Measurements from ENCODE around the gene SDR42E1. TPM values are rescaled to one million over a fixed set of nuclear protein-coding genes. Genes with fewer than 3 reads are reported as not detected.

The SDR42E1 gene
- total and polyA plus RNA-seq, 7 experiments from 2014 or later, result 2.2 to 12.1 (median 4.6) TPM

- Mint-ChIP-seq H3K4me3 (no peak overlapping the region), H3K27me3 (peaks cover 18 to 31% (median 22%) of the 10 kb centered on the region in 5 donors), H3K4me1 (peaks cover 0 to 2% (median 0%) of the 10 kb centered on the region in 7 donors), H3K27ac (no peak overlapping the region), H3K36me3 (no peaks in the 10 kb centered on the region), H3K9me3 (no peaks in the 10 kb centered on the region)
- no peaks in the 10 kb centered on the region for H3K4me1 ChIP-seq (ENCODE audit: control insufficient read depth in 2 of 2, insufficient read depth in 2 of 2, low read length in 2 of 2)
- no peak for ATAC-seq
- H3K36me3 ChIP-seq (ENCODE audit: control insufficient read depth in 2 of 3, insufficient read depth in 3 of 3, low read length in 3 of 3), result no peaks in the 10 kb centered on the region
- no peaks in the 10 kb centered on the region for H3K9me3 ChIP-seq (ENCODE audit: control insufficient read depth in 2 of 3, low read length in 3 of 3)
- DNase-seq, result no peak
- ChIA-PET POLR2A (no interaction called here), CTCF (no interaction called here)
- no peak overlapping the region for H3K27ac ChIP-seq (ENCODE audit: low read depth, low read length)
- no peaks in the 10 kb centered on the region for H3K27me3 ChIP-seq (ENCODE audit: control insufficient read depth in 2 of 2, insufficient read depth in 2 of 2, low read length in 2 of 2)
- no peak overlapping the region for H3K4me3 ChIP-seq (ENCODE audit: low read length)
- intact Hi-C loops (cut with micrococcal nuclease), result no loop called here
Measured at GRCh38 chr16:82046541-82046940, 35.3 kb upstream of the SDR42E1 start.

DNA sequence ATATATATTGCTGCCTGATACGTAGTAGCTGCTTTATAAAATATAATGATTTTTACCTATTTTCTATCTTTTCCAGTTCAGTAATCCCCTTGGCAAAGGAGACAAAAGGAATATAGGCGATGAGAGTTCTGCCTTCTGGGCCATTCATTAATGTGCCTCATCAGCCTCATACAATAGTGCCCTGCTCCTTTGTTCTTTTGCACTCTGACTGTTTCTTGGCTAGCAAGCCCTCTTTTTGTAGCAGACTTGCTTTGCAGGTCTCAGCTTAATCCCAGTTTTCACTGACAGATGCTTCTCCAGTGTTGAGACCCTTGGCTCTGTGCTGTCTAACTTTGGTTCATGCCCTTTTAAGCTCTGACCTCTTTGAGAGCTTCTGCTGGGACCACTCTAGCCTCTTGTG is 34.2 kb upstream of the SDR42E1 start:
- ATAC-seq, result no peak
- no peaks in the 10 kb centered on the region for H3K27me3 ChIP-seq (ENCODE audit: control insufficient read depth in 2 of 2, insufficient read depth in 2 of 2, low read length in 2 of 2)
- H3K9me3 Mint-ChIP-seq, result no peaks in the 10 kb centered on the region
- CTCF ChIA-PET, result no interaction called here
- no peaks in the 10 kb centered on the region for H3K36me3 ChIP-seq (ENCODE audit: control insufficient read depth in 2 of 3, insufficient read depth in 3 of 3, low read length in 3 of 3)
- no peak overlapping the region for H3K27ac Mint-ChIP-seq
- H3K27ac ChIP-seq (ENCODE audit: low read depth, low read length), result no peak overlapping the region
- H3K4me1 ChIP-seq (ENCODE audit: control insufficient read depth in 2 of 2, insufficient read depth in 2 of 2, low read length in 2 of 2), result no peaks in the 10 kb centered on the region
- H3K36me3 Mint-ChIP-seq, result no peaks in the 10 kb centered on the region
- no peak overlapping the region for H3K4me3 ChIP-seq (ENCODE audit: low read length)
- DNase-seq, result no peak
- POLR2A ChIA-PET, result no interaction called here
- intact Hi-C loops (cut with micrococcal nuclease), result no loop called here
- H3K4me1 Mint-ChIP-seq, result peaks cover 0 to 3% (median 0%) of the 10 kb centered on the region in 7 donors
- H3K27me3 Mint-ChIP-seq, result peaks cover 13 to 27% (median 22%) of the 10 kb centered on the region in 5 donors
- no peaks in the 10 kb centered on the region for H3K9me3 ChIP-seq (ENCODE audit: control insufficient read depth in 2 of 3, low read length in 3 of 3)
- H3K4me3 Mint-ChIP-seq, result no peak overlapping the region

- Mint-ChIP-seq H3K9me3 (no peaks in the 10 kb centered on the region), H3K27me3 (peaks cover 12 to 22% (median 21%) of the 10 kb centered on the region in 5 donors), H3K4me1 (peaks cover 0 to 3% (median 0%) of the 10 kb centered on the region in 7 donors), H3K27ac (no peak overlapping the region), H3K4me3 (no peak overlapping the region), H3K36me3 (no peaks in the 10 kb centered on the region)
- no peaks in the 10 kb centered on the region for H3K36me3 ChIP-seq (ENCODE audit: control insufficient read depth in 2 of 3, insufficient read depth in 3 of 3, low read length in 3 of 3)
- no peaks in the 10 kb centered on the region for H3K4me1 ChIP-seq (ENCODE audit: control insufficient read depth in 2 of 2, insufficient read depth in 2 of 2, low read length in 2 of 2)
- DNase-seq (no peak), ATAC-seq (no peak)
- POLR2A ChIA-PET, result no interaction called here
- CTCF ChIA-PET, result no interaction called here
- no peak overlapping the region for H3K27ac ChIP-seq (ENCODE audit: low read depth, low read length)
- intact Hi-C loops (cut with micrococcal nuclease), result no loop called here
- no peaks in the 10 kb centered on the region for H3K27me3 ChIP-seq (ENCODE audit: control insufficient read depth in 2 of 2, insufficient read depth in 2 of 2, low read length in 2 of 2)
- H3K4me3 ChIP-seq (ENCODE audit: low read length), result no peak overlapping the region
- no peaks in the 10 kb centered on the region for H3K9me3 ChIP-seq (ENCODE audit: control insufficient read depth in 2 of 3, low read length in 3 of 3)
Measured at GRCh38 chr16:82044585-82044911, 33.3 kb upstream of the SDR42E1 start.

DNA sequence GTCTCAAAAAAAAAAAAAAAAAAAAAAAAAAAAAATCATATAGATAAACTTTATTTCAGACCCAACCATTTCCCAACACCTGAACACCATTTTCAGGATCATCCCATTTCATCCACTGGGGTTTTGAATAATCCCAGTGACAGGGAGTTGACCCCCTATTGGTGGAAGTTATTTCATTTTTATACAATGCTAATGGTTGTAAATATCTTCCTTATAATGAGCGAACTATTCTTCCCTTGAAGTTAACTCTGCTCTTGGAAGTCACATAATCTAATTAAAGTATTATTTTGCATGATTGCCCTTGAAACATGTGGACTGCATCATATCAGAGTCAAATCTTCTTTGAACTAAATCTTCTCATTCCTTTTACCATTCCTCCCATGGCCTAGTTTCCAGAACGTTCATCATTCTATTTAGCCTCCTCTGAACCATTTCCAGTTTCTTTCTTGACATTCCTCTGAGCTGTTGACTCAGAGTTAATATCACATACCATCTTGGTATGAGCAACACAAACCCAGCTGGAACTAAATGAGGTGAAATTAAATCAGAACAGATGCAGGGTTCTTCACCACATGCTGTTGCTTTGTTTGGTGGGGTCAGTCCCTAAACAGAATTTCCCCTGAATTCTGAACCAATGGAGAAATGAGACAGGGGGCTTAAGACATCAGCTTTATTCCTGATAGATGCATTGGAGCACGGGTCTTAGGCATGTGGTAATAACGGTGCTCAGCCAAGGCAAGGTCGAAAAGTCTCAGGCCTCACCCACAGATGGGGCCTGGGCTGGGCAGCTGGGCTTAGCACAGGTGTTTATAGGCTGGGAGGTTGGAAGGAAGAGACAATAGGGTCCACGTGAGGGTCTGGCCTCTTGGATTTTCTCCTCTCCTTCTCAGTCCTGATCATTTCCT is 32.7 kb upstream of the SDR42E1 start:
- Histone ChIP-seq H3K9me3 (ENCODE audit: control insufficient read depth in 2 of 3, low read length in 3 of 3) (no peaks in the 10 kb centered on the region), H3K36me3 (ENCODE audit: control insufficient read depth in 2 of 3, insufficient read depth in 3 of 3, low read length in 3 of 3) (no peaks in the 10 kb centered on the region), H3K4me3 (ENCODE audit: low read length) (no peak overlapping the region), H3K27ac (ENCODE audit: low read depth, low read length) (no peak overlapping the region), H3K4me1 (ENCODE audit: control insufficient read depth in 2 of 2, insufficient read depth in 2 of 2, low read length in 2 of 2) (no peaks in the 10 kb centered on the region), H3K27me3 (ENCODE audit: control insufficient read depth in 2 of 2, insufficient read depth in 2 of 2, low read length in 2 of 2) (no peaks in the 10 kb centered on the region)
- CTCF ChIA-PET, result no interaction called here
- H3K27ac Mint-ChIP-seq, result no peak overlapping the region
- H3K4me1 Mint-ChIP-seq, result peaks cover 0 to 3% (median 0%) of the 10 kb centered on the region in 7 donors
- no peaks in the 10 kb centered on the region for H3K9me3 Mint-ChIP-seq
- no peaks in the 10 kb centered on the region for H3K36me3 Mint-ChIP-seq
- H3K4me3 Mint-ChIP-seq, result no peak overlapping the region
- intact Hi-C loops (cut with micrococcal nuclease), result no loop called here
- POLR2A ChIA-PET, result no interaction called here
- DNase-seq (no peak), ATAC-seq (no peak)
- H3K27me3 Mint-ChIP-seq, result peaks cover 16 to 27% (median 22%) of the 10 kb centered on the region in 5 donors

- Histone ChIP-seq H3K27ac (ENCODE audit: low read depth, low read length) (no peak overlapping the region), H3K9me3 (ENCODE audit: control insufficient read depth in 2 of 3, low read length in 3 of 3) (no peaks in the 10 kb centered on the region), H3K4me1 (ENCODE audit: control insufficient read depth in 2 of 2, insufficient read depth in 2 of 2, low read length in 2 of 2) (no peaks in the 10 kb centered on the region), H3K4me3 (ENCODE audit: low read length) (no peak overlapping the region), H3K27me3 (ENCODE audit: control insufficient read depth in 2 of 2, insufficient read depth in 2 of 2, low read length in 2 of 2) (no peaks in the 10 kb centered on the region), H3K36me3 (ENCODE audit: control insufficient read depth in 2 of 3, insufficient read depth in 3 of 3, low read length in 3 of 3) (no peaks in the 10 kb centered on the region)
- Mint-ChIP-seq H3K27ac (no peak overlapping the region), H3K9me3 (no peaks in the 10 kb centered on the region), H3K36me3 (no peaks in the 10 kb centered on the region), H3K27me3 (peaks cover 14 to 30% (median 15%) of the 10 kb centered on the region in 5 donors), H3K4me3 (no peak overlapping the region), H3K4me1 (peaks cover 0 to 3% (median 0%) of the 10 kb centered on the region in 7 donors)
- no peak for DNase-seq
- CTCF ChIA-PET, result no interaction called here
- no peak for ATAC-seq
- POLR2A ChIA-PET, result no interaction called here
- intact Hi-C loops (cut with micrococcal nuclease), result no loop called here
Measured at GRCh38 chr16:82042846-82043245, 31.6 kb upstream of the SDR42E1 start.

GRCh38 chr16:82042144-82042543 is 30.9 kb upstream of the SDR42E1 start:
- H3K4me1 Mint-ChIP-seq, result peaks cover 0 to 3% (median 0%) of the 10 kb centered on the region in 7 donors
- H3K36me3 ChIP-seq (ENCODE audit: control insufficient read depth in 2 of 3, insufficient read depth in 3 of 3, low read length in 3 of 3), result no peaks in the 10 kb centered on the region
- H3K27ac Mint-ChIP-seq, result no peak overlapping the region
- CTCF ChIA-PET, result no interaction called here
- ATAC-seq (no peak), DNase-seq (no peak)
- no peaks in the 10 kb centered on the region for H3K4me1 ChIP-seq (ENCODE audit: control insufficient read depth in 2 of 2, insufficient read depth in 2 of 2, low read length in 2 of 2)
- H3K9me3 Mint-ChIP-seq, result no peaks in the 10 kb centered on the region
- H3K27me3 ChIP-seq (ENCODE audit: control insufficient read depth in 2 of 2, insufficient read depth in 2 of 2, low read length in 2 of 2), result no peaks in the 10 kb centered on the region
- no peaks in the 10 kb centered on the region for H3K36me3 Mint-ChIP-seq
- peaks cover 7 to 27% (median 13%) of the 10 kb centered on the region in 5 donors for H3K27me3 Mint-ChIP-seq
- no peaks in the 10 kb centered on the region for H3K9me3 ChIP-seq (ENCODE audit: control insufficient read depth in 2 of 3, low read length in 3 of 3)
- POLR2A ChIA-PET, result no interaction called here
- H3K4me3 Mint-ChIP-seq, result no peak overlapping the region
- no peak overlapping the region for H3K27ac ChIP-seq (ENCODE audit: low read depth, low read length)
- intact Hi-C loops (cut with micrococcal nuclease), result no loop called here
- H3K4me3 ChIP-seq (ENCODE audit: low read length), result no peak overlapping the region

DNA sequence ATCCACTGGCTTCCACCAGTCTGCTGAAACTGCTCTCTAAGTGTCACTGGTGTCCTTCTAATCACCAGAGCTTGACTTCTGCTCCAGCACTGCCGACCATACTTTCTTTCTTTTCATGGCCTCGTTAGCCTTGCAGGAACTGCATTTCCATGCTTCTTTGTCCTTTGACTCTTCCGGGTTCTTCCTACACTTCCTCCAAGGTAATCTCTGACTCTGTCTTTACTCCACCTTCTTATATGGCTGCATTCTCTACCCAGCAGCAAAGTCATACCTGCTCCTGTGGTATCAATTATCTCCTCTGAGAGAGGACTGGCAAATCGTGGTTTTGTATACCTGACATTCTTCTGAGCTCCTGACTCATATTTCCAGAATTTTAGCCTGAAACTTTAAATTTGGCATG is 30.3 kb upstream of the SDR42E1 start:
- no peaks in the 10 kb centered on the region for H3K36me3 Mint-ChIP-seq
- Histone ChIP-seq H3K4me1 (ENCODE audit: control insufficient read depth in 2 of 2, insufficient read depth in 2 of 2, low read length in 2 of 2) (no peaks in the 10 kb centered on the region), H3K27me3 (ENCODE audit: control insufficient read depth in 2 of 2, insufficient read depth in 2 of 2, low read length in 2 of 2) (no peaks in the 10 kb centered on the region), H3K9me3 (ENCODE audit: control insufficient read depth in 2 of 3, low read length in 3 of 3) (no peaks in the 10 kb centered on the region), H3K27ac (ENCODE audit: low read depth, low read length) (no peak overlapping the region), H3K36me3 (ENCODE audit: control insufficient read depth in 2 of 3, insufficient read depth in 3 of 3, low read length in 3 of 3) (no peaks in the 10 kb centered on the region), H3K4me3 (ENCODE audit: low read length) (no peak overlapping the region)
- ChIA-PET POLR2A (no interaction called here), CTCF (no interaction called here)
- DNase-seq (no peak), ATAC-seq (no peak)
- intact Hi-C loops (cut with micrococcal nuclease), result no loop called here
- H3K4me3 Mint-ChIP-seq, result no peak overlapping the region
- H3K4me1 Mint-ChIP-seq, result peaks cover 0 to 3% (median 0%) of the 10 kb centered on the region in 7 donors
- H3K9me3 Mint-ChIP-seq, result no peaks in the 10 kb centered on the region
- H3K27me3 Mint-ChIP-seq, result peaks cover 4 to 26% (median 14%) of the 10 kb centered on the region in 5 donors
- no peak overlapping the region for H3K27ac Mint-ChIP-seq
